Keratinocyte (primary cell): ENCODE results near the gene POFUT2.

ENCODE experiments used
- CTCF ChIP-seq, 3 experiments: IDR thresholded peaks in 1 of 3; conservative IDR thresholded peaks in 1 of 3; optimal IDR thresholded peaks in 1 of 3; 2 replicates in 2 of 3; 3 replicates in 1 of 3; pipeline versions ENCODE3 to v1.5.1; 2011; ENCODE audit warnings: low read length in 3 of 3, mild to moderate bottlenecking in 3 of 3, moderate library complexity in 2 of 3, control low read depth in 1 of 3, inconsistent platforms in 1 of 3; ENCODE audit not compliant: insufficient read depth in 2 of 3; ENCODE audit errors: extremely low read depth in 1 of 3
- EZH2 ChIP-seq: IDR thresholded peaks from one replicate; pipeline ENCODE4 v1.6.1; 2012; ENCODE audit warnings: inconsistent platforms, mild to moderate bottlenecking, low read length, moderate library complexity

GRCh38 chr21:45313682-45314081, 26.0 kb upstream of the POFUT2 start:
- TF ChIP-seq CTCF (optimal IDR thresholded peaks at IDR 0.05 in 1 of 3, IDR thresholded peaks at IDR 0.05 in 1 of 3, conservative IDR thresholded peaks at IDR 0.05 in 1 of 3; ENCODE audit: extremely low read depth in 1 of 3, insufficient read depth in 2 of 3, low read length in 3 of 3) (no peak), EZH2 (no peak)
